PC-3 (cell line): ENCODE measurements around the gene ENO1. TPM values are rescaled to one million over a fixed set of nuclear protein-coding genes. Genes with fewer than 3 reads are reported as not detected.

ENCODE experiments used
- ATAC-seq: fragments of 200-7000 bp; cut with Tn5 transposase; 2 replicates; pipeline ENCODE4 v1.9.1; 2020; ENCODE audit warnings: mild to moderate bottlenecking, moderate library complexity
- BruUV-seq: library from RNA; stranded (reverse); fragments of 400-500 nt; replicated peaks from 2 replicates; lab custom pipeline; 2021; lab: Mats Ljungman, UMichigan
- CTCF ChIA-PET: fragments of 300-600 bp; sonication (Branson Sonifier 250); formaldehyde crosslinking; loops from one replicate; lab custom pipeline; 2022; ENCODE audit warnings: antibody characterized with exemption; lab: Charles Lee
- POLR2A ChIA-PET: fragments of 300-600 bp; sonication (Branson Sonifier 250); formaldehyde crosslinking; loops from one replicate; lab custom pipeline; 2022; ENCODE audit warnings: antibody characterized with exemption; ENCODE audit not compliant: unreplicated experiment; lab: Charles Lee
- DNase-seq: peaks from one replicate; pipeline ENCODE4 v3.0.0-alpha.2; 2015
- H2AFZ ChIP-seq: fragments of 300-600 bp; sonication (generic); 2 replicates; pipeline ENCODE4 v1.6.0; 2016; ENCODE audit warnings: antibody characterized with exemption, low read length
- H3F3A ChIP-seq: fragments of 300-600 bp; sonication (generic); one replicate; pipeline ENCODE4 v1.6.0; 2017; ENCODE audit warnings: antibody characterized with exemption, low read length, control low read depth, mild to moderate bottlenecking; ENCODE audit not compliant: unreplicated experiment
- H3K27ac ChIP-seq: fragments of 300-600 bp; sonication (generic); 2 replicates; pipeline ENCODE4 v1.5.1; 2016; ENCODE audit warnings: mild to moderate bottlenecking, low read length
- H3K27me3 ChIP-seq: fragments of 300-600 bp; sonication (generic); 2 replicates; pipeline ENCODE4 v1.6.1; 2016; ENCODE audit warnings: low read length, mixed read lengths
- H3K36me3 ChIP-seq: fragments of 300-600 bp; sonication (generic); 2 replicates; pipeline ENCODE4 v1.6.1; 2016; ENCODE audit warnings: low read depth, mixed run types, low read length, mixed read lengths
- H3K4me1 ChIP-seq: fragments of 300-600 bp; sonication (generic); 2 replicates; pipeline ENCODE4 v1.5.1; 2016; ENCODE audit warnings: low read length; ENCODE audit not compliant: insufficient read depth
- H3K4me2 ChIP-seq: fragments of 300-600 bp; sonication (generic); 2 replicates; pipeline ENCODE4 v1.6.0; 2016; ENCODE audit warnings: low read length
- H3K4me3 ChIP-seq: fragments of 300-600 bp; sonication (generic); 2 replicates; pipeline ENCODE4 v1.5.1; 2016; ENCODE audit warnings: mild to moderate bottlenecking, low read length, mixed read lengths
- H3K79me2 ChIP-seq: fragments of 300-600 bp; sonication (generic); 2 replicates; pipeline ENCODE4 v1.6.1; 2017; ENCODE audit warnings: low read length, mixed read lengths
- H3K9ac ChIP-seq: fragments of 300-600 bp; sonication (generic); 2 replicates; pipeline ENCODE4 v1.6.0; 2016; ENCODE audit warnings: mild to moderate bottlenecking, low read length
- H3K9me2 ChIP-seq: fragments of 300-600 bp; sonication (generic); replicated peaks from 2 replicates; pipeline ENCODE4 v1.6.1; 2016; ENCODE audit warnings: mixed run types, low read length, mixed read lengths
- H3K9me3 ChIP-seq: fragments of 300-600 bp; sonication (generic); 2 replicates; pipeline ENCODE4 v1.6.1; 2016; ENCODE audit warnings: low read length, mixed read lengths
- H4K20me1 ChIP-seq: fragments of 300-600 bp; sonication (generic); 2 replicates; pipeline ENCODE4 v1.6.1; 2016; ENCODE audit warnings: low read length, mixed read lengths
- EZH2 ChIP-seq: fragments of 300-600 bp; sonication (generic); IDR thresholded peaks from one replicate; pipeline ENCODE4 v1.6.1; 2017; ENCODE audit warnings: antibody characterized with exemption, mild to moderate bottlenecking, low read length; ENCODE audit not compliant: unreplicated experiment
- EZH2phosphoT487 ChIP-seq: fragments of 300-600 bp; sonication (generic); IDR thresholded peaks from 2 replicates; pipeline ENCODE4 v1.6.1; 2018; ENCODE audit warnings: mild to moderate bottlenecking, antibody characterized with exemption, low read length, borderline replicate concordance
- intact Hi-C: fragments of 100-400 bp; cut with micrococcal nuclease; formaldehyde crosslinking; loops from 2 replicates; pipeline ENCODE4 v1.9.0; 2023
- total RNA-seq: library from RNA; depleted of rRNA; stranded (reverse); fragments of >200 nt; gene quantifications from 2 replicates; pipeline ENCODE4 v1.2.3, GENCODE V29; 2014
- TF ChIP-seq, protein P1 (sequence below): fragments of 300-600 bp; sonication (generic); conservative IDR thresholded peaks from 2 replicates; pipeline ENCODE4 v1.5.1; 2017; ENCODE audit warnings: antibody characterized with exemption, low read depth, mild to moderate bottlenecking, low read length

The ENO1 gene
- total RNA-seq, 1 experiment from 2014 or later, result 3,712 TPM

DNA sequence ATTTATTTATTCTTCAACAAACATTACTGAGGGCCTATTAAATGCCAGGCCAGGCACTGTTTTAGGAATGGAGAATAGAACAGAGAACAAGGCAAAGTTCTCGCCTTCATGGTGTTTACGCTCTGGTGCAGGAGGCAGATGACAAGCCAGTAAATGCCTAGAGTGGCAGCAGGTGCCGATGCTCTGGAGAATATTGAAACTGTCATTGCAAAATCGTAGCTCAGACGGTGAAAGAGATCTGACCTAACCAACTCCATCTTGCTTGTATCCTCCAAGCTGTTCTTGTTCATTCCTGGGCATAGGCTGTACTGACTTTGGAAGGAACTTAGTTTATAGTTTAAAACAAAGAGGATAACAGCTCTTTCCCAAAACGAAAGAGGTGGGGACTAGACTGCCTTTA lies 13.5 kb upstream of the ENO1 start:
- no peak overlapping the region for H3K27ac ChIP-seq
- no peak for ATAC-seq
- H2AFZ ChIP-seq, result no peak overlapping the region
- intact Hi-C loops, result no loop called here
- DNase-seq, result no peak
- no peaks in the 10 kb centered on the region for H3F3A ChIP-seq
- TF ChIP-seq EZH2phosphoT487, result no peak
- ChIA-PET CTCF (no interaction called here), POLR2A (no interaction called here)
- H3K79me2 ChIP-seq, result no peaks in the 10 kb centered on the region
- H4K20me1 ChIP-seq, result no peaks in the 10 kb centered on the region
- peaks cover 18% of the 10 kb centered on the region for H3K4me1 ChIP-seq
- H3K4me2 ChIP-seq, result no peak overlapping the region
- H3K36me3 ChIP-seq, result no peaks in the 10 kb centered on the region
- H3K4me3 ChIP-seq, result no peak overlapping the region
- BruUV-seq, result no TSS peak
- H3K9ac ChIP-seq, result no peak overlapping the region
- H3K27me3 ChIP-seq, result no peaks in the 10 kb centered on the region
- H3K9me2 ChIP-seq, result no peaks in the 10 kb centered on the region
- no peaks in the 10 kb centered on the region for H3K9me3 ChIP-seq

DNA sequence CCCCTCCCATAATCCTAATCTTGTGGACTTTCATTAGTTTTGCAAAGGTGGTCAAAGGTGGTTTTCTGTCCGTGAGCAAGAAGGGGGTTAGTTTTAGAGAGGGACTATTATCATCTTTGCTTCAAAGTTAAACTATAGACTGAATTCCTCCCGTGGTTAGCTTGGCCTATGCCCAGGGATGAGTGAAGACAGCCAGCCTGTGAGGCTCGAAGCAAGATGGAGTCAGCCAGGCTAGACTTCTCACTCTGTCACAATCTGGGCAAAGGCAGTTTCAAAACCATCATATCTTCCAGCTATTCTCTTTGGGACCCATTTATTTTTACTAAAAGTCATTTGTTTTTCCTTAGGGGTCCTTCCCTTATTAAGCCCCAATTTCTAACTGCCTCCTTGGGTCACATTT lies 12.9 kb upstream of the ENO1 start:
- Histone ChIP-seq H3K27ac (no peak overlapping the region), H4K20me1 (no peaks in the 10 kb centered on the region), H3K27me3 (no peaks in the 10 kb centered on the region), H3K9me3 (no peaks in the 10 kb centered on the region), H3K4me1 (peaks cover 18% of the 10 kb centered on the region), H3K4me2 (no peak overlapping the region), H3F3A (no peaks in the 10 kb centered on the region), H3K4me3 (no peak overlapping the region), H3K36me3 (no peaks in the 10 kb centered on the region), H2AFZ (no peak overlapping the region), H3K9me2 (no peaks in the 10 kb centered on the region), H3K79me2 (no peaks in the 10 kb centered on the region), H3K9ac (no peak overlapping the region)
- no peak for DNase-seq
- POLR2A ChIA-PET, result no interaction called here
- BruUV-seq, result no TSS peak
- TF ChIP-seq EZH2, result no peak
- no peak for TF ChIP-seq EZH2phosphoT487
- TF ChIP-seq, protein P1, sequence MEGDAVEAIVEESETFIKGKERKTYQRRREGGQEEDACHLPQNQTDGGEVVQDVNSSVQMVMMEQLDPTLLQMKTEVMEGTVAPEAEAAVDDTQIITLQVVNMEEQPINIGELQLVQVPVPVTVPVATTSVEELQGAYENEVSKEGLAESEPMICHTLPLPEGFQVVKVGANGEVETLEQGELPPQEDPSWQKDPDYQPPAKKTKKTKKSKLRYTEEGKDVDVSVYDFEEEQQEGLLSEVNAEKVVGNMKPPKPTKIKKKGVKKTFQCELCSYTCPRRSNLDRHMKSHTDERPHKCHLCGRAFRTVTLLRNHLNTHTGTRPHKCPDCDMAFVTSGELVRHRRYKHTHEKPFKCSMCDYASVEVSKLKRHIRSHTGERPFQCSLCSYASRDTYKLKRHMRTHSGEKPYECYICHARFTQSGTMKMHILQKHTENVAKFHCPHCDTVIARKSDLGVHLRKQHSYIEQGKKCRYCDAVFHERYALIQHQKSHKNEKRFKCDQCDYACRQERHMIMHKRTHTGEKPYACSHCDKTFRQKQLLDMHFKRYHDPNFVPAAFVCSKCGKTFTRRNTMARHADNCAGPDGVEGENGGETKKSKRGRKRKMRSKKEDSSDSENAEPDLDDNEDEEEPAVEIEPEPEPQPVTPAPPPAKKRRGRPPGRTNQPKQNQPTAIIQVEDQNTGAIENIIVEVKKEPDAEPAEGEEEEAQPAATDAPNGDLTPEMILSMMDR, result no peak
- no peak for ATAC-seq
- intact Hi-C loops, result no loop called here
- CTCF ChIA-PET, result no interaction called here

DNA sequence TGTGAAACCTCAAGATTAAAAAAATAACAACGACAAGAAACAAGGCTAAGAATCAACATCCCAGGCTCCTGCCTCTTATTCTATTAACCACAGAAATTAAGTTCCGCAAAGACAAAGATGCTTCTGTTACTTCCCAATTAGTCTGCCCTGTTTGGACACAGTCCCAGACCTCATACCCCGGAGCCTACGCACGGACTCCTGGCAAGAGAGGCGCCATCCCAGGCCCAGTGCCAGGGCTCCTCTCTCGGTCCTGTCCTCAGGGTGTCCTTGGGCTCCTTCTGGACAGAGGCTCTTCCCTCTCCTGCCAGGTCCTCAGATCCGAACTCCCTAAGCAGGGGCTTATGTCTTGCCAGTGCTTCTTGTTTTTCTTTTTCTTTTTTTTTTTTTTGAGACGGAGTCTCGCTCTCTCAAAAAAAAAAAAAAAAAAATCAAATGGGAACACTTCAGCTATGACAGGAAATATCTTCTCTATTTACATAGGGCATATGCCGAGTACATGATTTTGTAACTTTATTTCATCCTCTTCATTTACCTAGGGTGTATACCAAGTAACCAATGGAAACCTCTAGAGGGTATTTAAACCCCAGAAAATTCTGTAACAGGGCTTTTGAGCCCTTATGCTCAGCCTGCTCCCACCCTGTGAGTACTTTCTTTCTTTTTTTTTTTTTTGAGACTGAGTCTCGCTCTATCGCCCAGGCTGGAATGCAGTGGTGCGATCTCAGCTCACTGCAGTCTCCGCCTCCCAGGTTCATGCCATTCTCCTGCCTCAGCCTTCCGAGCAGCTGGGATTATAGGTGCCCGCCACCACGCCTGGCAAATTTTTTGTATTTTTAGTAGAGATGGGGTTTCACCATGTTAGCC lies 11.7 kb upstream of the ENO1 start:
- TF ChIP-seq EZH2phosphoT487, result no peak
- no peak for TF ChIP-seq EZH2
- TF ChIP-seq, protein P1, result no peak
- ATAC-seq, result peak; percentile 97
- ChIA-PET CTCF (interaction anchor here (0.8 kb wide), 1 partner anchor 25 kb away, joined by 7 read pairs; no protein-coding TSS in a partner anchor), POLR2A (interaction anchor here (0.6 kb wide), 1 partner anchor 12 kb away, joined by 24 read pairs; the partner anchor contains the start of gene ENO1)
- H3K4me3 ChIP-seq, result peak overlapping the region; percentile 60
- H3K4me1 ChIP-seq, result peaks cover 18% of the 10 kb centered on the region
- no peaks in the 10 kb centered on the region for H3K79me2 ChIP-seq
- peak overlapping the region; percentile 27; the same call in 1 of the 2 replicates for H3K27ac ChIP-seq
- no peak overlapping the region for H3K9ac ChIP-seq
- intact Hi-C loops, result loop anchor here (1.0 kb wide), 2 partner anchors 10 to 14 kb away; no protein-coding TSS in a partner anchor
- no peaks in the 10 kb centered on the region for H3K9me3 ChIP-seq
- H3K36me3 ChIP-seq, result no peaks in the 10 kb centered on the region
- H3F3A ChIP-seq, result no peaks in the 10 kb centered on the region
- peak overlapping the region; percentile 83 for H3K4me2 ChIP-seq
- peak; percentile 83 for DNase-seq
- no TSS peak for BruUV-seq
- H3K9me2 ChIP-seq, result no peaks in the 10 kb centered on the region
- H3K27me3 ChIP-seq, result no peaks in the 10 kb centered on the region
- H4K20me1 ChIP-seq, result no peaks in the 10 kb centered on the region
- H2AFZ ChIP-seq, result peak overlapping the region; percentile 63
